MCF 10A (cell line): ENCODE data around the gene LECT2. TPM values are rescaled to one million over a fixed set of nuclear protein-coding genes. Genes with fewer than 3 reads are reported as not detected.

Experiments used
- BruUV-seq: library from RNA; stranded (reverse); fragments of 400-500 nt; replicated peaks from 2 replicates; lab custom pipeline; 2021; lab: Mats Ljungman, UMichigan
- CTCF ChIA-PET: fragments of 300-600 bp; sonication (Branson Sonifier 250); formaldehyde crosslinking; extraction: SDS; loops from one replicate; lab custom pipeline; 2021; ENCODE audit warnings: antibody characterized with exemption, inconsistent platforms; lab: Yijun Ruan, JAX
- POLR2A ChIA-PET: fragments of 300-600, 350-650 bp; sonication (Branson Sonifier 250); formaldehyde crosslinking; extraction: SDS; loops from one replicate; lab custom pipeline; 2020; ENCODE audit warnings: antibody characterized with exemption, inconsistent platforms; lab: Yijun Ruan, JAX
- DNase-seq: peaks from one replicate; pipeline ENCODE4 v3.0.0-alpha.2; 2018; ENCODE audit not compliant: unreplicated experiment
- H3K27ac Mint-ChIP-seq: one replicate; pipeline ENCODE4 v1.8.0; 2022; ENCODE audit warnings: mild to moderate bottlenecking, low read depth, mixed read lengths; ENCODE audit not compliant: unreplicated experiment
- H3K27me3 Mint-ChIP-seq: one replicate; pipeline ENCODE4 v1.8.0; 2022; ENCODE audit warnings: mixed read lengths; ENCODE audit not compliant: insufficient read depth, unreplicated experiment
- H3K36me3 Mint-ChIP-seq: one replicate; pipeline ENCODE4 v1.8.0; 2022; ENCODE audit warnings: mild to moderate bottlenecking, moderate library complexity, mixed read lengths; ENCODE audit not compliant: insufficient read depth, unreplicated experiment
- H3K4me1 Mint-ChIP-seq: one replicate; pipeline ENCODE4 v1.8.0; 2022; ENCODE audit warnings: mixed read lengths; ENCODE audit not compliant: insufficient read depth, unreplicated experiment
- H3K4me3 Mint-ChIP-seq: one replicate; pipeline ENCODE4 v1.8.0; 2022; ENCODE audit warnings: mild to moderate bottlenecking, moderate library complexity, mixed read lengths; ENCODE audit not compliant: unreplicated experiment
- H3K9me3 Mint-ChIP-seq: one replicate; pipeline ENCODE4 v1.8.0; 2022; ENCODE audit warnings: mixed read lengths; ENCODE audit not compliant: unreplicated experiment
- intact Hi-C: fragments of 100-400 bp; cut with micrococcal nuclease; formaldehyde crosslinking; loops from 2 replicates; pipeline ENCODE4 v1.14.1; 2022
- total RNA-seq: library from RNA; stranded (reverse); gene quantifications from 2 replicates; pipeline ENCODE4 v1.2.3, GENCODE V29; 2022
- TF ChIP-seq, protein P1 (sequence below): fragments of 200-600 bp; IDR thresholded peaks from one replicate; pipeline ENCODE4 v1.8.0; 2022; ENCODE audit warnings: antibody characterized with exemption, mild to moderate bottlenecking; ENCODE audit not compliant: unreplicated experiment

Gene LECT2
- total RNA-seq, 1 experiment from 2014 or later, result not detected

DNA sequence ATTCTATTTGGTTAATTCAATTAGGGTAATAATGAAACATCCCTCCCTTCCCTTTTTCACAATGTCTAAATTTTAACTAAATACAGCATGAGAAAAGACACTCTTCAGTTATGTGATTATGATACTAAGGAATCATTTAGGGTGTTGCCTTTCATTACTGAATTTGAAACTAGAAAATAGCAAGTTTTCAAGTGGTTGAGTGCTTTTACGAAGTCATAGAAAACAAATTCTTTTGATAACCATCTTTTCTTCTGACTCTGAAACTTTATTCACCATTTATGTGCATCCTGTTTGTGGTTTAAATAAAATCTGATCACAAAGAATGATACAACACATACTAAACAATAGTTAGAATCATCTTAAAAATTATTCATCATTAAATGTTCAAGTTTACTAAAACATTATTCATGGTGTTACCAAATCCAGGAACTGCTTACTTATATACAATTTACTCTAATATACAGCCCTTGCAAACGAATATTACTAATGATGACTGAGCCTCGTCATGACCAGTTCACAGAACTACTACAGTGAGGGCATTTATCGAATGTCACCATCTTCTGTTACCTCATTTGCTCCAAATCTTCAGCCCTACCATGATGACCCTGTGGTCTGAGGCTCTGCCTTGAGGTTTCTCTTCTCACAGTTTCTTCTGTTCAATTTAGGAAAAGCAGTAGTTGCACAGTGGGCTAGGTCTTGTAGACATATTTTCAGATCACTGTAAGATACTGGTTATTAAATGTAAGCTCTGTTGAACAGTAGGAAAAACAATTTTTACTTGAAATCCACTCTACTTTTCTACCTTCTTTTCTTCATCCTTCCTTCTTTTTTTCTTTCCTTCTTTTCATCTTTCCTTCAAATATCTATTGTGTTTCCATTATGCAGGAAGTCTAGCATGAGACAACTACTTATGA lies 40.8 kb downstream of the LECT2 start:
- no peak for DNase-seq
- H3K27me3 Mint-ChIP-seq, result peaks cover 100% of the 10 kb centered on the region
- H3K4me3 Mint-ChIP-seq, result no peak overlapping the region
- no peaks in the 10 kb centered on the region for H3K36me3 Mint-ChIP-seq
- POLR2A ChIA-PET, result no interaction called here
- intact Hi-C loops, result no loop called here
- BruUV-seq, result no TSS peak
- CTCF ChIA-PET, result interaction anchor here (0.7 to 2.5 kb wide), 6 partner anchors 31 to 348 kb away, joined by 3 to 10 read pairs (median 3); no protein-coding TSS in a partner anchor
- TF ChIP-seq, protein P1, sequence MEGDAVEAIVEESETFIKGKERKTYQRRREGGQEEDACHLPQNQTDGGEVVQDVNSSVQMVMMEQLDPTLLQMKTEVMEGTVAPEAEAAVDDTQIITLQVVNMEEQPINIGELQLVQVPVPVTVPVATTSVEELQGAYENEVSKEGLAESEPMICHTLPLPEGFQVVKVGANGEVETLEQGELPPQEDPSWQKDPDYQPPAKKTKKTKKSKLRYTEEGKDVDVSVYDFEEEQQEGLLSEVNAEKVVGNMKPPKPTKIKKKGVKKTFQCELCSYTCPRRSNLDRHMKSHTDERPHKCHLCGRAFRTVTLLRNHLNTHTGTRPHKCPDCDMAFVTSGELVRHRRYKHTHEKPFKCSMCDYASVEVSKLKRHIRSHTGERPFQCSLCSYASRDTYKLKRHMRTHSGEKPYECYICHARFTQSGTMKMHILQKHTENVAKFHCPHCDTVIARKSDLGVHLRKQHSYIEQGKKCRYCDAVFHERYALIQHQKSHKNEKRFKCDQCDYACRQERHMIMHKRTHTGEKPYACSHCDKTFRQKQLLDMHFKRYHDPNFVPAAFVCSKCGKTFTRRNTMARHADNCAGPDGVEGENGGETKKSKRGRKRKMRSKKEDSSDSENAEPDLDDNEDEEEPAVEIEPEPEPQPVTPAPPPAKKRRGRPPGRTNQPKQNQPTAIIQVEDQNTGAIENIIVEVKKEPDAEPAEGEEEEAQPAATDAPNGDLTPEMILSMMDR, result no peak
- no peaks in the 10 kb centered on the region for H3K4me1 Mint-ChIP-seq
- no peaks in the 10 kb centered on the region for H3K9me3 Mint-ChIP-seq
- no peak overlapping the region for H3K27ac Mint-ChIP-seq

- Mint-ChIP-seq H3K27me3 (peaks cover 54% of the 10 kb centered on the region), H3K27ac (no peak overlapping the region), H3K4me3 (no peak overlapping the region), H3K9me3 (no peaks in the 10 kb centered on the region), H3K36me3 (no peaks in the 10 kb centered on the region), H3K4me1 (no peaks in the 10 kb centered on the region)
- DNase-seq, result no peak
- intact Hi-C loops, result no loop called here
- POLR2A ChIA-PET, result no interaction called here
- CTCF ChIA-PET, result interaction anchor here (0.5 to 2.0 kb wide), 13 partner anchors 11 to 439 kb away, joined by 3 to 6 read pairs (median 3); no protein-coding TSS in a partner anchor
- no TSS peak for BruUV-seq
- TF ChIP-seq, protein P1, result no peak
Observed at GRCh38 chr5:135905144-135905543, 49.6 kb downstream of the LECT2 start.

- BruUV-seq, result no TSS peak
- Mint-ChIP-seq H3K27ac (no peak overlapping the region), H3K4me1 (no peaks in the 10 kb centered on the region), H3K9me3 (no peaks in the 10 kb centered on the region), H3K36me3 (no peaks in the 10 kb centered on the region), H3K4me3 (no peak overlapping the region), H3K27me3 (peaks cover 57% of the 10 kb centered on the region)
- intact Hi-C loops, result no loop called here
- TF ChIP-seq, protein P1, result no peak
- ChIA-PET CTCF (interaction anchor here (0.5 to 4.7 kb wide), 6 partner anchors 12 to 308 kb away, joined by 3 to 27 read pairs (median 3); no protein-coding TSS in a partner anchor), POLR2A (interaction anchor here (2.0 kb wide), 1 partner anchor 10 kb away, joined by 8 read pairs; no protein-coding TSS in a partner anchor)
- DNase-seq, result no peak
Observed at GRCh38 chr5:135901633-135902032, 53.1 kb downstream of the LECT2 start.

DNA sequence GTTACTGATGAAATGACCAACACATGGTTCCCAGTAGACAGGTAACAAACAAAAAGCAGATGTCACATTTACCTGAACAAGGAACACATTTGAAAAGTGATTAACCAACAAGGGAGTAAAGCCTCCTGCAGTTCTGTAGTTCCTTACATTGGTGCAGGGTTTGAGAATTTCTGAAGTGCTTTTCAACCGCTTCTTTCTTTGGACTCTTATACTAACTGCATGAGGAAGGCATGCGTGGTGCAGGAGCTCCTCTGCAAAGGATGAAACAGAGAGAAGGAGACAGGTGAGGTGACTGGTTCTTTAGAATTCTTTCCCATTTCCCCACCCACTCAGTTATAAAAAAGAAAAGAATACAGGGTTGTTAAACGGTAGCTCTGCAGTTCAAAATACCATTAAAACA lies 54.5 kb downstream of the LECT2 start:
- Mint-ChIP-seq H3K4me1 (no peaks in the 10 kb centered on the region), H3K4me3 (no peak overlapping the region), H3K9me3 (no peaks in the 10 kb centered on the region), H3K36me3 (no peaks in the 10 kb centered on the region), H3K27ac (no peak overlapping the region), H3K27me3 (peaks cover 71% of the 10 kb centered on the region)
- TF ChIP-seq, protein P1, result no peak
- ChIA-PET POLR2A (interaction anchor here (0.6 to 2.0 kb wide), 3 partner anchors 9 to 1167 kb away, joined by 3 to 8 read pairs (median 3); no protein-coding TSS in a partner anchor), CTCF (interaction anchor here (0.5 to 4.7 kb wide), 7 partner anchors 10 to 311 kb away, joined by 3 to 27 read pairs (median 4); no protein-coding TSS in a partner anchor)
- intact Hi-C loops, result no loop called here
- BruUV-seq, result no TSS peak
- no peak for DNase-seq
